ENCODE results near the gene ADAMTS5. TPM values are rescaled to one million over a fixed set of nuclear protein-coding genes. Genes with fewer than 3 reads are reported as not detected.

The ADAMTS5 gene
- total and polyA plus RNA-seq, 2 donors (not counting 3 experiments of a cell fraction or from before 2014, with no cell fraction given): not detected

- H3K27me3 ChIP-seq (ENCODE audit: control insufficient read depth in 2 of 2, insufficient read depth in 2 of 2, low read length in 2 of 2): no peaks in the 10 kb centered on the region
- intact Hi-C loops (cut with micrococcal nuclease) (no loop called here), dilution Hi-C loops (cut with MboI; ENCODE audit: extremely low pct_ligation_motif_present, low sequenced_read_pairs) (no loop called here)
- TF ChIP-seq FOS (IDR thresholded peaks at IDR 0.05; ENCODE audit: borderline replicate concordance, insufficient read depth, low read length) (no peak), POLR2A (IDR thresholded peaks at IDR 0.05; ENCODE audit: low read depth, low read length) (no peak), CTCF (IDR thresholded peaks at IDR 0.05; ENCODE audit: extremely low read depth in 1 of 2, insufficient read depth in 1 of 2, low read depth in 1 of 2, low read length in 2 of 2) (no peak), POLR2AphosphoS5 (IDR thresholded peaks at IDR 0.05; ENCODE audit: insufficient read depth, low read depth, low read length) (no peak), MYC (IDR thresholded peaks at IDR 0.05; ENCODE audit: low read depth, low read length) (no peak), GATA2 (IDR thresholded peaks at IDR 0.05; ENCODE audit: insufficient read depth, insufficient read length, low read depth, low read length) (no peak), JUN (IDR thresholded peaks at IDR 0.05; ENCODE audit: borderline replicate concordance, insufficient read depth, insufficient read length, low read depth) (no peak), EZH2 (IDR thresholded peaks at IDR 0.05; ENCODE audit: borderline replicate concordance, low read depth, low read length, severe bottlenecking) (no peak)
- TF ChIP-seq, protein P1, sequence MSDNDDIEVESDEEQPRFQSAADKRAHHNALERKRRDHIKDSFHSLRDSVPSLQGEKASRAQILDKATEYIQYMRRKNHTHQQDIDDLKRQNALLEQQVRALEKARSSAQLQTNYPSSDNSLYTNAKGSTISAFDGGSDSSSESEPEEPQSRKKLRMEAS (IDR thresholded peaks at IDR 0.05; ENCODE audit: insufficient read depth, insufficient read length): no peak
- H4K20me1 ChIP-seq (replicated peaks; ENCODE audit: control insufficient read depth, extremely low read depth, insufficient read depth, low read length): no peaks in the 10 kb centered on the region
- H3K9me1 ChIP-seq (replicated peaks; ENCODE audit: control insufficient read depth, extremely low read depth, insufficient read depth, low read length): no peaks in the 10 kb centered on the region
- FAIRE-seq: no peak
- no peak overlapping the region for H3K4me3 ChIP-seq (replicated peaks in 1 of 3; ENCODE audit: insufficient read depth in 1 of 3, low read depth in 1 of 3, low read length in 3 of 3)
- no peak overlapping the region for H2AFZ ChIP-seq (ENCODE audit: low read depth, low read length)
- DNase-seq (ENCODE audit: low read depth, low spot score): no peak
- H3K27ac ChIP-seq (ENCODE audit: insufficient read depth, low read depth, low read length): no peak overlapping the region
- BruUV-seq (replicated peaks): no TSS peak
- H3K79me2 ChIP-seq (ENCODE audit: control insufficient read depth, insufficient read depth, low read length): no peaks in the 10 kb centered on the region
- no peaks in the 10 kb centered on the region for H3K9me3 ChIP-seq (replicated peaks; ENCODE audit: control insufficient read depth, insufficient read depth, low read length)
- ChIA-PET POLR2A (no interaction called here), CTCF (no interaction called here)
- H3K36me3 ChIP-seq (ENCODE audit: control insufficient read depth in 2 of 2, extremely low read depth in 1 of 2, insufficient read depth in 2 of 2, low read length in 2 of 2): no peaks in the 10 kb centered on the region
- no peak overlapping the region for H3K4me2 ChIP-seq (ENCODE audit: insufficient read depth, low read length)
- no peaks in the 10 kb centered on the region for H3K4me1 ChIP-seq (ENCODE audit: control insufficient read depth, extremely low read depth, insufficient read depth, low read length)
- H3K9ac ChIP-seq (replicated peaks; ENCODE audit: extremely low read depth, insufficient read depth, low read length): no peak overlapping the region
These were observed 41.3 kb downstream of the ADAMTS5 start for GRCh38 chr21:26925636-26926035.
